Measurements from ENCODE around the gene SPSB3. TPM values are rescaled to one million over a fixed set of nuclear protein-coding genes. Genes with fewer than 3 reads are reported as not detected.

The SPSB3 gene
- polyA plus RNA-seq, 1 experiment, result 36.5 TPM

DNA sequence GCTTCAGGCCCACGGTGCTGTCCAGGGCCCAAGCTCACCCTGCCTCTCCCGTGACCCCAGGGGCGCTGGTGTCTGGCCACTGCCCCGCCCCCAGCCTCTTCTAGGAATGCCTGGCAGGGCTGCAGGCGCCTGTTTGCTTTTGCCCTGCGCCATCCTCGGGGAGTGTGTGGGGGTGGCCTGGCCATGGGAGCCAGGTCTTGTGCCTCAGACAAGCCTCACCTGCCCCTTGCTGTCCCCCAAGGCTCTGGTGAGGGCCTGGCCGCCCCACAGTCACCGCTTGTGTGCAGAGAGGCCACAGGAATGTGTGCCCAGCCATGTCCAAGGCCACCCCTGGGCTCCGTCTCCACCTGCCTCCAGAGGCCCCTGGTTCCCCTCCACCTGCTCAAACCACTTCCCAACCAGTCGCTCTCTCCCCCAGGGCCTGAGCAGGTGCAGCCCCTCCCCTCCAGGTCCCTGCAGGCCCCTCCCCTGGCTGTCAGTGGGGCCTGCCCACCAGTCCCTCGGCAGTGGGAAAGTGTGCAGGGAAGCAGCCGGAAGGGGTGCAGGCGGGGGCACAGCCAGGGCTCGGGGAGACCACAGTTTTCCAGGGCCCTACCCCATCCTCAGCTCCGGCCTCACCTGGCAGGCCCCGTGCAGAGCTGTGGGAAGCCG is 12.0 kb upstream of the SPSB3 start:
- TF ChIP-seq, protein P1, sequence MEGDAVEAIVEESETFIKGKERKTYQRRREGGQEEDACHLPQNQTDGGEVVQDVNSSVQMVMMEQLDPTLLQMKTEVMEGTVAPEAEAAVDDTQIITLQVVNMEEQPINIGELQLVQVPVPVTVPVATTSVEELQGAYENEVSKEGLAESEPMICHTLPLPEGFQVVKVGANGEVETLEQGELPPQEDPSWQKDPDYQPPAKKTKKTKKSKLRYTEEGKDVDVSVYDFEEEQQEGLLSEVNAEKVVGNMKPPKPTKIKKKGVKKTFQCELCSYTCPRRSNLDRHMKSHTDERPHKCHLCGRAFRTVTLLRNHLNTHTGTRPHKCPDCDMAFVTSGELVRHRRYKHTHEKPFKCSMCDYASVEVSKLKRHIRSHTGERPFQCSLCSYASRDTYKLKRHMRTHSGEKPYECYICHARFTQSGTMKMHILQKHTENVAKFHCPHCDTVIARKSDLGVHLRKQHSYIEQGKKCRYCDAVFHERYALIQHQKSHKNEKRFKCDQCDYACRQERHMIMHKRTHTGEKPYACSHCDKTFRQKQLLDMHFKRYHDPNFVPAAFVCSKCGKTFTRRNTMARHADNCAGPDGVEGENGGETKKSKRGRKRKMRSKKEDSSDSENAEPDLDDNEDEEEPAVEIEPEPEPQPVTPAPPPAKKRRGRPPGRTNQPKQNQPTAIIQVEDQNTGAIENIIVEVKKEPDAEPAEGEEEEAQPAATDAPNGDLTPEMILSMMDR (IDR thresholded peaks at IDR 0.05; ENCODE audit: insufficient read depth, low read depth, low read length), result no peak
- Histone ChIP-seq H3K27me3 (ENCODE audit: control insufficient read depth, insufficient read depth, low read length) (no peaks in the 10 kb centered on the region), H3K4me3 (ENCODE audit: low read depth, low read length) (no peak overlapping the region), H3K36me3 (ENCODE audit: control insufficient read depth, insufficient read depth, low read length) (peaks cover 3% of the 10 kb centered on the region; the same call in 1 of the 2 replicates)
- POLR2A ChIA-PET, result no interaction called here
- CTCF ChIA-PET, result no interaction called here
- no peak for DNase-seq (ENCODE audit: low read depth)

- TF ChIP-seq, protein P1 (IDR thresholded peaks at IDR 0.05; ENCODE audit: insufficient read depth, low read depth, low read length), result no peak
- CTCF ChIA-PET, result no interaction called here
- Histone ChIP-seq H3K27me3 (ENCODE audit: control insufficient read depth, insufficient read depth, low read length) (no peaks in the 10 kb centered on the region), H3K36me3 (ENCODE audit: control insufficient read depth, insufficient read depth, low read length) (peaks cover 4% of the 10 kb centered on the region), H3K4me3 (ENCODE audit: low read depth, low read length) (no peak within 1 kb of the TSS)
- POLR2A ChIA-PET, result no interaction called here
- DNase-seq (ENCODE audit: low read depth), result no peak
Observed at GRCh38 chr16:1793578-1794220, 11.3 kb upstream of the SPSB3 start, which contains the start of gene IGFALS. Gene IGFALS, minus strand, starts transcription at chr16:1793705. Its CDS starts 53 bp downstream, at chr16:1793652.

DNA sequence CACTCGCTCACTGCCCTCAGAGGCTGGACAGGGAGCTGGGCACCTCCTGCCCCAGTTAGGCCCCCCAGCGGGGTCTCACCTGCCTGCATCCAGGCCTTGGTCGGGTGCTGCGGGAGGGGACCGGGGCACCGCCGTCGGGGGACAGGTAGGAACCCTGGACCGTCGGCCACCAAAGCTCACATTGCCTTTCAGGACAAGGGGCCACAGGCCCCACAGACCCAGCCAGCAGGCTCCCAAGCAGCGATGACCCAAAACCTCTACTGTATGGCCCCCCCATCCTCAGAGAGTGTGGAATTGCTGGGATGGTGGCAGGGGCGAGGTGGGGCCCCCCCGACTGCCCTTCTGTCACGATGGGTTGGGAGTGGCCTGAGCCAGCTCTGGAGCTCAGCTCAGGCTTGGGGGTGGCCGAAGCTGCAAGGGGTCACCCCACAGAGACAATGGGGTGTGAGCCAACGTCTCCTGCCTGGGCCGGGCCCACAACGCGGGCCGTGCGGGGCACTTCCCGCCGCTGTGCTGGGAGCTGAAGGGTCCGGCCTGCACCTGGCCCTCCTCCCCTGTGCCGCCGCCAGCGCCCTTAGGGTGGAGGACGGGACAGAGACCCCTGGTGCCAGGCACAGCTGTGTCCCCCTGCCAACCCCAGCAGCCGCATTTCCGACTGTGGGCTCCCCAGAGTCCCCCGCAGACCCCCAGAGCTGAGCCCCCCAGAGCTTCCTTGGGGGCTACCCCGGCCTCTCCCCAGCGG is 10.6 kb upstream of the SPSB3 start:
- Histone ChIP-seq H3K36me3 (ENCODE audit: control insufficient read depth, insufficient read depth, low read length) (peaks cover 7% of the 10 kb centered on the region), H3K4me3 (ENCODE audit: low read depth, low read length) (no peak overlapping the region), H3K27me3 (ENCODE audit: control insufficient read depth, insufficient read depth, low read length) (no peaks in the 10 kb centered on the region)
- DNase-seq (ENCODE audit: low read depth), result no peak
- TF ChIP-seq, protein P1 (IDR thresholded peaks at IDR 0.05; ENCODE audit: insufficient read depth, low read depth, low read length), result no peak
- CTCF ChIA-PET, result no interaction called here
- POLR2A ChIA-PET, result no interaction called here

- Histone ChIP-seq H3K4me3 (ENCODE audit: low read depth, low read length) (no peak overlapping the region), H3K27me3 (ENCODE audit: control insufficient read depth, insufficient read depth, low read length) (no peaks in the 10 kb centered on the region), H3K36me3 (ENCODE audit: control insufficient read depth, insufficient read depth, low read length) (peaks cover 9% of the 10 kb centered on the region)
- no peak for DNase-seq (ENCODE audit: low read depth)
- TF ChIP-seq, protein P1 (IDR thresholded peaks at IDR 0.05; ENCODE audit: insufficient read depth, low read depth, low read length), result no peak
- POLR2A ChIA-PET, result no interaction called here
- CTCF ChIA-PET, result interaction anchor here (1.7 kb wide), 1 partner anchor 10 kb away, joined by 3 read pairs; the partner anchor contains the start of genes NUBP2 and SPSB3
Observed at GRCh38 chr16:1791943-1792812, 9.8 kb upstream of the SPSB3 start.

Measured in BJ (cell line).